ENCODE data around the gene MS4A6A. TPM values are rescaled to one million over a fixed set of nuclear protein-coding genes. Genes with fewer than 3 reads are reported as not detected.

The MS4A6A gene
- total RNA-seq, 1 donor from 2014 or later, result 35.0 TPM

GRCh38 chr11:60214386-60214785, 31.5 kb upstream of the MS4A6A start:
- Histone ChIP-seq H3K36me3 (no peaks in the 10 kb centered on the region), H3K4me3 (no peak overlapping the region), H3K4me1 (no peaks in the 10 kb centered on the region), H3K9me3 (no peaks in the 10 kb centered on the region), H3K27ac (no peak overlapping the region), H3K27me3 (no peaks in the 10 kb centered on the region)
- TF ChIP-seq CTCF (IDR thresholded peaks at IDR 0.05), result no peak
- intact Hi-C loops (cut with DNase I), result no loop called here
- no peak for DNase-seq (ENCODE audit: low spot score in 2 of 2)

GRCh38 chr11:60211206-60211605, 28.3 kb upstream of the MS4A6A start:
- TF ChIP-seq CTCF (IDR thresholded peaks at IDR 0.05), result no peak
- intact Hi-C loops (cut with DNase I), result no loop called here
- no peaks in the 10 kb centered on the region for H3K27me3 ChIP-seq
- no peaks in the 10 kb centered on the region for H3K4me1 ChIP-seq
- H3K36me3 ChIP-seq, result no peaks in the 10 kb centered on the region
- no peaks in the 10 kb centered on the region for H3K9me3 ChIP-seq
- DNase-seq (ENCODE audit: low spot score in 2 of 2), result no peak
- no peak overlapping the region for H3K27ac ChIP-seq
- H3K4me3 ChIP-seq, result no peak overlapping the region

- H3K27ac ChIP-seq, result no peak overlapping the region
- no peak for DNase-seq (ENCODE audit: low spot score in 2 of 2)
- no peaks in the 10 kb centered on the region for H3K4me1 ChIP-seq
- no peak overlapping the region for H3K4me3 ChIP-seq
- TF ChIP-seq CTCF (IDR thresholded peaks at IDR 0.05), result no peak
- H3K36me3 ChIP-seq, result no peaks in the 10 kb centered on the region
- intact Hi-C loops (cut with DNase I), result no loop called here
- H3K27me3 ChIP-seq, result no peaks in the 10 kb centered on the region
- H3K9me3 ChIP-seq, result no peaks in the 10 kb centered on the region
Observed at GRCh38 chr11:60209977-60210376, 27.1 kb upstream of the MS4A6A start.

GRCh38 chr11:60208951-60209350, 26.1 kb upstream of the MS4A6A start:
- H3K36me3 ChIP-seq, result no peaks in the 10 kb centered on the region
- no peak overlapping the region for H3K4me3 ChIP-seq
- TF ChIP-seq CTCF (IDR thresholded peaks at IDR 0.05), result no peak
- no peaks in the 10 kb centered on the region for H3K4me1 ChIP-seq
- no peak for DNase-seq (ENCODE audit: low spot score in 2 of 2)
- intact Hi-C loops (cut with DNase I), result no loop called here
- no peaks in the 10 kb centered on the region for H3K9me3 ChIP-seq
- no peaks in the 10 kb centered on the region for H3K27me3 ChIP-seq
- H3K27ac ChIP-seq, result no peak overlapping the region

- no peak for DNase-seq (ENCODE audit: low spot score in 2 of 2)
- Histone ChIP-seq H3K4me1 (no peaks in the 10 kb centered on the region), H3K27ac (no peak overlapping the region), H3K4me3 (no peak overlapping the region), H3K27me3 (no peaks in the 10 kb centered on the region), H3K36me3 (no peaks in the 10 kb centered on the region), H3K9me3 (no peaks in the 10 kb centered on the region)
- TF ChIP-seq CTCF (IDR thresholded peaks at IDR 0.05), result no peak
- intact Hi-C loops (cut with DNase I), result no loop called here
Observed at GRCh38 chr11:60208146-60208895, 25.4 kb upstream of the MS4A6A start.

- H3K27me3 ChIP-seq, result no peaks in the 10 kb centered on the region
- no peak for TF ChIP-seq CTCF (IDR thresholded peaks at IDR 0.05)
- intact Hi-C loops (cut with DNase I), result no loop called here
- H3K27ac ChIP-seq, result no peak overlapping the region
- H3K4me1 ChIP-seq, result no peaks in the 10 kb centered on the region
- H3K36me3 ChIP-seq, result no peaks in the 10 kb centered on the region
- no peak for DNase-seq (ENCODE audit: low spot score in 2 of 2)
- H3K9me3 ChIP-seq, result no peaks in the 10 kb centered on the region
- H3K4me3 ChIP-seq, result no peak overlapping the region
Observed at GRCh38 chr11:60206616-60207015, 23.7 kb upstream of the MS4A6A start.

Measured in ascending aorta (tissue), 2 donors.